Lower leg skin (tissue), 3 donors: ENCODE measurements around the gene FAM107B.

Experiments used
- POLR2A ChIP-seq, 2 donors: fragments of 450-650 bp; IDR thresholded peaks; one replicate each; pipeline ENCODE4 v1.6.1; 2016 to 2017; ENCODE audit warnings: antibody characterized with exemption in 2 of 2, mild to moderate bottlenecking in 1 of 2, moderate library complexity in 1 of 2
- TF ChIP-seq, protein P1 (sequence below), 3 donors: fragments of 450-650 bp; IDR thresholded peaks; one replicate each; pipeline ENCODE4 v1.5.1; 2016; ENCODE audit warnings: antibody characterized with exemption in 3 of 3, mild to moderate bottlenecking in 3 of 3, moderate library complexity in 2 of 3

- no peak for TF ChIP-seq POLR2A (IDR thresholded peaks at IDR 0.05)
- TF ChIP-seq, protein P1, sequence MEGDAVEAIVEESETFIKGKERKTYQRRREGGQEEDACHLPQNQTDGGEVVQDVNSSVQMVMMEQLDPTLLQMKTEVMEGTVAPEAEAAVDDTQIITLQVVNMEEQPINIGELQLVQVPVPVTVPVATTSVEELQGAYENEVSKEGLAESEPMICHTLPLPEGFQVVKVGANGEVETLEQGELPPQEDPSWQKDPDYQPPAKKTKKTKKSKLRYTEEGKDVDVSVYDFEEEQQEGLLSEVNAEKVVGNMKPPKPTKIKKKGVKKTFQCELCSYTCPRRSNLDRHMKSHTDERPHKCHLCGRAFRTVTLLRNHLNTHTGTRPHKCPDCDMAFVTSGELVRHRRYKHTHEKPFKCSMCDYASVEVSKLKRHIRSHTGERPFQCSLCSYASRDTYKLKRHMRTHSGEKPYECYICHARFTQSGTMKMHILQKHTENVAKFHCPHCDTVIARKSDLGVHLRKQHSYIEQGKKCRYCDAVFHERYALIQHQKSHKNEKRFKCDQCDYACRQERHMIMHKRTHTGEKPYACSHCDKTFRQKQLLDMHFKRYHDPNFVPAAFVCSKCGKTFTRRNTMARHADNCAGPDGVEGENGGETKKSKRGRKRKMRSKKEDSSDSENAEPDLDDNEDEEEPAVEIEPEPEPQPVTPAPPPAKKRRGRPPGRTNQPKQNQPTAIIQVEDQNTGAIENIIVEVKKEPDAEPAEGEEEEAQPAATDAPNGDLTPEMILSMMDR (IDR thresholded peaks at IDR 0.05) = no peak
These were observed 256.5 kb downstream of the FAM107B start for GRCh38 chr10:14518149-14518548.
